Endothelial cell of umbilical vein (primary cell): ENCODE results near the gene SGTA.

ENCODE experiments used
- CTCF ChIP-seq, 2 donors: IDR thresholded peaks; 1 replicate in 1 of 2; 2 replicates in 1 of 2; pipeline ENCODE4 v1.5.1; 2011; ENCODE audit warnings: low read length in 2 of 2, mild to moderate bottlenecking in 2 of 2, moderate library complexity in 2 of 2, control low read depth in 1 of 2, inconsistent platforms in 1 of 2, low read depth in 1 of 2; ENCODE audit not compliant: insufficient read depth in 1 of 2; ENCODE audit errors: extremely low read depth in 1 of 2
- EZH2 ChIP-seq: IDR thresholded peaks from 2 replicates; pipeline ENCODE4 v1.6.1; 2012; ENCODE audit warnings: borderline replicate concordance, low read depth, mild to moderate bottlenecking, moderate library complexity, low read length, inconsistent platforms; ENCODE audit not compliant: severe bottlenecking
- POLR2A ChIP-seq: IDR thresholded peaks from 2 replicates; pipeline ENCODE4 v1.6.1; 2012; ENCODE audit warnings: low read depth, mild to moderate bottlenecking, control low read depth, low read length
- POLR2AphosphoS5 ChIP-seq: IDR thresholded peaks from 2 replicates; pipeline ENCODE4 v1.6.1; 2012; ENCODE audit warnings: low read depth, mild to moderate bottlenecking, control low read depth, low read length, moderate library complexity; ENCODE audit not compliant: insufficient read depth

DNA sequence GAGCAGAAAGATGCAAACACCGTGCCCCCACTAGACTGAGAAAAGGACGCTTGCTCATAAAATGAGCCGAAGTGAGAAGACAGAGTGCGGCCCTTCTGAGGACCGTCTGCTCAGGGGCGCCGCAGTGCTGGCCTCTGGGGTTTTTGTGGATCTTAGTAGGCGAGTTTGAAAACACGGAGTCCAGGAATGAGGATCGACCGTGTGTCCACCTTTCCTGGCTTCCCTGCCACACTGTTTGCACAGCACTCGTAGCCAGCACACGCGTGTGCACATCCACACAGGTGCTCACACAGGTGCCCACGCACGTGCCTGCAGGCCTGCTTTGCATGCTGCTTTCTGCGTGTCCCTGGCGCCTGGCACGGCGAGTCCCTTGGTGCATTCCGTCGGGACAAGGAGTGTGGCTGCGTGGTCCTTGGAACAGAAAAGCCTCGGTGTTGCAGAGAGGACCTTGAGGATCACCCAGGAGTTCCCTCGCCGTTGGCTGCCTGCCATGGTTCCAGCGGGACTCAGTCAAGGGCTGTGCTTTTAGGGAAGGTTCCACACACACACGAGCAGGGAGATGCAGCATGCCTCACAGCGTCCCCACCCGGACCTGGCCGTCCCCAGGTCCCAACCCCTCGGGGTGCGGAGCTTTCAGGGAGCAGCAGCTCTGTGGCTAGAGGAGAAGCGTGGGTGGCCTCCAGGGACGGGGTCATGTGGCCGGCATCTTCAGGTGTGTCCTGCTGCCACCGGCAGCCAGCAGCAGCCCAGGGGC is 26.5 kb upstream of the SGTA start:
- TF ChIP-seq POLR2AphosphoS5 (no peak), CTCF (IDR thresholded peaks at IDR 0.05; ENCODE audit: extremely low read depth in 1 of 2, insufficient read depth in 1 of 2, low read depth in 1 of 2, low read length in 2 of 2) (no peak), EZH2 (no peak), POLR2A (no peak)
